Fibroblast of peridontal ligament (primary cell): ENCODE measurements around the gene ELOA.
A peak's percentile ranks its signal among the peaks of the same experiment; 100 is the strongest.
"Not testable (repeated sequence)": the region's sequence is repeated elsewhere in the genome, so short reads cannot be mapped to it uniquely, and the experiment has no call there.

Experiments
- DNase-seq: peaks from one replicate; pipeline ENCODE4 v3.0.0-alpha.2; 2010; ENCODE audit errors: extremely low read depth

ELOA gene

GRCh38 chr1:23743287-23744152, at the start of gene ELOA:
ELOA (plus strand) TSS chr1:23743471; CDS start chr1:23743504, 33 bp downstream.
- peak; percentile 47 for DNase-seq

GRCh38 chr1:23693599-23693998, 49.7 kb upstream of the ELOA start:
- no peak for DNase-seq

DNA sequence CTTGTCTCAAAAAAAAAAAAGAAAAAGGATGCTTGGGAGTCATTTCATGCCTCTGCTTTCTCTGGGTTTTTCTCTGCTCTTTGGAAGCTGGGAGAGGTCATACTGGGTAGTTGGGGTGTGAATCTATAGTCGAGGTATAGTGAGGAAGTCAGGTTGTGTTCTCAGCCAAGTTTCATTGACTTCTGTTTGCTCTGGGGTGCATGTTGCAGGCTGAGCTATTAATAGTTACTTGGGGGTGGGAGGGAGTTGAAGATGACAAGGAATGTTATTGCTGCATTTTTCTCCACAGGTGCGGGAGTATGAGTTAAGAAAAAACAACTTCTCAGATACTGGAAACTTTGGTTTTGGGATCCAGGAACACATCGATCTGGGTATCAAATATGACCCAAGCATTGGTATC, 48.9 kb upstream of the ELOA start:
- DNase-seq = no peak

DNA sequence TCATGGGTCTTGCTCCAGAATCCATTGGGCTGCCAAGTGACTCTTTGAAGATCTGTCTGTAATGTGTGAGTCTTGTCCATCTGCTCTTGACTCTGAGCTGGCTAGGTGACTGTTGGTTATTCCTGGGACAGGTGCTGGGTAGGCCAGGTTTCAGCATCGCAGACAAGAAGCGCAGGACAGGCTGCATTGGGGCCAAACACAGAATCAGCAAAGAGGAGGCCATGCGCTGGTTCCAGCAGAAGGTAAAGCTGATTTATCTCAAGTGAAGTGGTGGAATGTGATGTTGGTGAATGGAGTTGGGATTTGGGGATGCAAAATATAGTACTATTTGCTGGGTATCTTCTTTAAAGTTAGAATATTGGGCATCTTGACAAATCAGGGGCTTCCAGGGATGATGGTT, 47.6 kb upstream of the ELOA start:
- no peak for DNase-seq

- DNase-seq = no peak
Measured at GRCh38 chr1:23696335-23696989, 46.8 kb upstream of the ELOA start.

DNA sequence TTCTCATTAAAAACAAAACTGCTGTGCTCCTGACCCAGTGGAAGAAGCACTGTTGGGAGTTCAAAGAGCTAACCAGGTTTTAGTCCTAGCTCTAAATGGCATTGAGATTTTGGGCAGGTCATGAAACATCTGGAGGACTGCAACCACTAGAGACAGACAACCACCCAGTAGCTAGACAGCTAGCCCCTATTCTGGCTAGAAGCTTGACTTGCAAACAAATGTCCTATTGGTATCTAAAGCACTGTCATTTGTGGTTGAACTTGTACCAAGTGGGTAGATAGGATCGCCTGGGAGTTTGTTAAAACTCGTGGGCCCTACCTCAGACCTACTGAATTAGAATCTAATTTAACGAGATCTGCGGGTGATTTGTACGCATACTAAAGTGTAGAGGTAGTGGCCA, 44.8 kb upstream of the ELOA start:
- no peak for DNase-seq

GRCh38 chr1:23699280-23700179, 43.7 kb upstream of the ELOA start:
- no peak for DNase-seq

GRCh38 chr1:23701310-23701709, 42.0 kb upstream of the ELOA start:
- DNase-seq = no peak

DNA sequence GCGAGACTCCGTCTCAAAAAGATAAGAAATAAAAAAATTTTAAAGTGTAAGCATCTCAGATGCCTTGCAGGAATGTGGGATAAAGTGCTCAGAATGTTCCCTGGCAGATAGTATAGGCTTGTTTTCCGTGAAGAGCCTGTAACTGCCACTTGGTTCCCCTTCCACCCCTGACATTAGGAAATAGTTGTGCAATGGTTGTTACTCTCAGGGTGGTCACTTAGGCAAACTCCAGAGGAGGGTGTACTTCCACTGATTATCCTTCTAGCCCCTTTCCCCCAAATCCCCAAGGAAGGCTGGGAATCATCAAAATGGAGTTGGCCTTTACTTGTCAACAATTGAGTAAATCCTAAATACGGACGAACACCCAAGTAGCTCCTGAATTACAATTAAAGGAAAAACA, 41.3 kb upstream of the ELOA start:
- no peak for DNase-seq

DNA sequence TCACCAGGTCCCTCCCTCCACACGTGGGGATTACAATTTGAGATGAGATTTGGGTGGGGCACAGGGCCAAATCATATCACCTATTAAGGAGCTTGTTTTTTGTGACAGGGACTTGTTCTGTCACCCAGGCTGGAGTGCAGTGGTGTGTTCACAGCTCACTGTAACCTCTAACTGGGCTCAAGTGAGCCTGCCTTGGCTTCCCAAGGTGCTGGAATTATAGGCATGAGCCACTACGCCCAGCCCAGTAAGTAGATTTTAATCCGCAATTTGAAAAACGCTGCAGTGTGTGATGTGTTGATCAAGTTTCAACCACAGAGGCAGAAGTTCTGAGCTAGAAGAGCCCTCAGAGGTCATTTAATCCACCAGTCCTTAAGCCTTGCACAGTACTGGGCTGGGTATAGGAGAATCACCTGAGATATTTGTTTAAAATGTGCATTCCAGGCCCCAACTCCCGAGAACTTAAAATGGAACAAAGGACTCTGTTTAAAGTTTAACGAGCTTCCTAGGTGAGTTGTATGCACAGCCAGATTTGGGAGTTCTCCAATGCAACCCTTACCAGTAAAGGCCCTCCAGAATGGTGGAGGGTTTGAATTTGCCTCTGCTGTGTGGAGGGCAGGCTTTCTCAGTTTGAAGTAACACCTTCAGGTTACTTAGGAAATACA, 38.3 kb upstream of the ELOA start:
- no peak for DNase-seq

- no peak for DNase-seq
Measured at GRCh38 chr1:23709229-23709628, 34.0 kb upstream of the ELOA start.

DNA sequence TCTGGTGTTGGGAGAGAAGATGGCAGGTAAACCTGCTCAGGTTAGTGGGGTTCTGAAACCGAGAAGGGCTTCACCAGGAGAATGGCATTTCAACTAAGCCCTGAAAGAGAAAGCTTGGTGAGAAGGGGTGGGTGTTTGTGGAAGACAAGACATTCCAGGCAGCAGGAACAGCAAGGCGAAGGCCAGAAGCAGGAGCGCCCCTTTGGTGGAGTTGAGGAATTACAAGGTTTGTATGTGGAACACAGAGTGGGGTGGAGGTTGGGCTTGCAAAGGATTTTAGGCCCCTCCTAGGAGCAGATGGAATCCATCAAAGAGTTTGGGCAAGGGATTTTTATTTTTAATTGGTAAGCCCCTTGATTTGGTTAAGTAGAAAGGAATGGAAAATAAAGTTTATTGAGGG, 24.8 kb upstream of the ELOA start:
- peak; percentile 40 for DNase-seq

DNA sequence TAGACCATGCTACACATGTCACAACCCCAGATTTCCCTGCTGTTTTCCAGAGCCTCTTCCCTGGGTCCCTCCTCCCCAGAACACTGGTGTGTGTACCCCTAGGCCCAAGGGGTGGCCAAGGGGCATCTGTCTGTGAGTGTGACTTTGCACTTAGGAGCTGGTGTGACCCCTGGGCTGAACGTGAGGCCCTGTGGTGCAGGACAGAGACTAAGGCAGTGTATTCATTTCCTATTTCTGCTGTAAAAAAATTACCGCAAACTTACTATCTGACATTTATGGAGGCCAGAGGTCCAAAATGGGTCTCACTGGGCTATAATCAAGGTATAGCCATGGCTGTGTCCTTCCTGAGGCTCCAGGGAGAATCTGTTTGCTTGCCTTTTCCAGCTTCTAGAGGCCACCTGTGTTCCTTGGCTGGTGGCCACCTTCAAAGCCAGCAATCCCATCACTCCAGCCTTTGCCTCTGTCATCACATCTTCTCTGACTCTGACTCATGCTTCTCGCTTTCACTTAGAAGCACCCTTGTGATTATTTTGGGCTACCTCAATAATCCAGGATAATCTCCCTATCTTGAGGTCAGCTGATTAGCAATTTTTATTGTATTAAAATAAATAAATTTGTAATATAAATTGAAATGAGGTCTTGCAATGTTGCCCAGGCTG, 24.0 kb upstream of the ELOA start:
- peak; percentile 40 for DNase-seq

DNA sequence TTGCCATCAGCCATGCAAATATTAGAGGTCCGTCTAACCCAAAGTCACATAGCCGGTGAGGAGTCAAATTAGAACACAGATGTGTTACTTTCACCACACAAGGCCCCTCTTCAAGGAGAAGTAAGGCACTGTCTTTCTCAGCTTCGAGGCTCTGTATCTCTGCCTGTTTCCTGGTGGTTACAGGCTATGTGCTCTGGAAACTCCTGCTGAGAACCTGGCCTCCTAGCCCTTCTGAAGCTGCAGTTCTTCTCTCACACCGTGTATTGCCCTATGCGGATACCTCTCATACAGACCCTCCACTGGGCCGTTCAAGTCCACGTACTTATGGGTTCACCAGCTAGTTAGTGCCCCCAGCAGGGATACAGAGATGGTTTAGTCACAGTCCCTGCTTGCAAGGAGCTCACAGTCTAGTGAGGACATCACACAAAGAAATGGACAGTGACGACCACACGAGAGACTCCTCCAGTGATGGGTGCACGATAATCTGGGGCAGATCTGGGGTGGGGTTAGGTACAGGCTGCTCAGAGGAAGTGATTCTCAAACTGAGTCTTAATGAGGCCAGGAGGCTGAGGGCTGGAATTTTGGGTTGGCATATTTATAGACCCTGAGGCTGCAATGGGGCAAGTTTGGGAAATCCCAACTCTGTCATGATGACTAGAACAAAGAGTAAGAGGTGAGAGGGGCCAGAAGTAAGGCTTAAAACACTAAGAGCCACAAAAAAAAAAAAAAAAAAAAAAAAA, 22.8 kb upstream of the ELOA start:
- DNase-seq = no peak

- DNase-seq = no peak
Measured at GRCh38 chr1:23722652-23723051, 20.6 kb upstream of the ELOA start.

DNA sequence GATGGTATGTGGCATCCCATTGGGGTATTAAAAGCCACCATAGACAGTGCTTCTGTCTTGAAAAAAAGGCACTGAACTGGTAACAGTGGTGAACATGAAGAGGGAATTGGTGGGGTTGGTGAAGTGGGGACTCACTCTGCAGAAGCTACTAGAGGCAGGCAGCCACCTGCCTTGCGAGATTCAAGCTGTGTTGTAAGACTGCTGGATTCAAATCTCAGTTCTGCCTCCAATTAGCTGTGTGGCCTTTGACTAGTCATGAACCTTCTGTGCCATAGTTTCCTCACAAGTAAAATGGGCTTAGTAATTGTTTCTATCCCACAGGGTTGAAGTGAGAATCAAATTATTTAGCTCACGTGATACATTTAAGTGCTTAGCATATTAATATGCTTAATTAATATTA, 16.6 kb upstream of the ELOA start:
- no peak for DNase-seq

- peak; percentile 95 for DNase-seq
Measured at GRCh38 chr1:23727362-23727811, 15.9 kb upstream of the ELOA start.

- no peak for DNase-seq
Measured at GRCh38 chr1:23732363-23733224, 10.7 kb upstream of the ELOA start.

GRCh38 chr1:23733281-23733680, 10.0 kb upstream of the ELOA start:
- not testable (repeated sequence) for DNase-seq
